HepG2 (cell line): ENCODE results near the gene SRD5A3. TPM values are rescaled to one million over a fixed set of nuclear protein-coding genes. Genes with fewer than 3 reads are reported as not detected.

ENCODE experiments used
- ATAC-seq: fragments of 200-7000 bp; cut with Tn5 transposase; 3 replicates; pipeline ENCODE4 v1.9.1; 2020; ENCODE audit warnings: mild to moderate bottlenecking, moderate library complexity
- BruUV-seq: library from RNA; stranded (reverse); fragments of 400-500 nt; replicated peaks from 2 replicates; lab custom pipeline; 2021; lab: Mats Ljungman, UMichigan
- CTCF ChIA-PET: fragments of 300-600 bp; formaldehyde crosslinking; extraction: SDS; loops from one replicate; lab custom pipeline; 2021; ENCODE audit warnings: low total read pairs, inconsistent platforms, low intra/inter-chr PET ratio; lab: Yijun Ruan, JAX
- POLR2A ChIA-PET: fragments of 350-600 bp; sonication (Branson Sonifier 250); formaldehyde crosslinking; loops from one replicate; lab custom pipeline; 2020; ENCODE audit warnings: antibody characterized with exemption, inconsistent platforms; lab: Yijun Ruan, JAX
- DNase-seq: peaks from one replicate; pipeline ENCODE4 v3.0.0-alpha.2; 2015; ENCODE audit warnings: low spot score
- FAIRE-seq: peaks from 3 replicates; lab custom pipeline; 2011; peaks lifted over from hg19 to GRCh38; lab: Jason Lieb, UNC
- H2AFZ ChIP-seq: one replicate; pipeline ENCODE4 v1.6.1; 2011; ENCODE audit warnings: low read length, inconsistent platforms
- H3K27ac ChIP-seq: fragments of 300-600 bp; 3 replicates; pipeline ENCODE4 v1.8.0; 2011; ENCODE audit warnings: mixed run types, mild to moderate bottlenecking, mixed read lengths, low read length, inconsistent platforms; ENCODE audit not compliant: insufficient read depth; ENCODE audit errors: extremely low read length
- H3K27me3 ChIP-seq, 2 experiments: fragments of 200-600 bp in 1 of 2; 2 replicates in 1 of 2; 3 replicates in 1 of 2; pipeline versions ENCODE4 v1.6.0 to v1.8.0; 2011; ENCODE audit warnings: low read length in 2 of 2, mild to moderate bottlenecking in 2 of 2, moderate library complexity in 2 of 2, inconsistent platforms in 1 of 2; ENCODE audit not compliant: insufficient read depth in 2 of 2, control insufficient read depth in 1 of 2
- H3K36me3 ChIP-seq, 2 experiments: fragments of 200-600 bp in 1 of 2; replicated peaks in 1 of 2; 2 replicates in 1 of 2; 3 replicates in 1 of 2; pipeline versions ENCODE4 v1.5.1 to v1.8.0; 2011; ENCODE audit warnings: low read length in 2 of 2, inconsistent platforms in 1 of 2; ENCODE audit not compliant: insufficient read depth in 2 of 2, control insufficient read depth in 1 of 2
- H3K4me1 ChIP-seq: 2 replicates; pipeline ENCODE4 v1.5.1; 2012; ENCODE audit warnings: low read length, inconsistent platforms; ENCODE audit not compliant: insufficient read depth
- H3K4me2 ChIP-seq: 2 replicates; pipeline ENCODE4 v1.6.0; 2011; ENCODE audit warnings: low read depth, low read length, inconsistent platforms
- H3K4me3 ChIP-seq, 3 experiments: fragments of 200-600 bp in 1 of 3; sonication (generic), shearing (Covaris generic) in 1 of 3; replicated peaks in 1 of 3; 2 replicates each; pipeline ENCODE4 v1.5.1; 2011 to 2016; ENCODE audit warnings: low read length in 3 of 3, inconsistent platforms in 2 of 3, low read depth in 2 of 3, mild to moderate bottlenecking in 2 of 3, control low read depth in 1 of 3, mixed read lengths in 1 of 3; ENCODE audit not compliant: insufficient read depth in 1 of 3
- H3K79me2 ChIP-seq: one replicate; pipeline ENCODE4 v1.6.1; 2011; ENCODE audit warnings: low read length, inconsistent platforms; ENCODE audit not compliant: insufficient read depth
- H3K9ac ChIP-seq: 2 replicates; pipeline ENCODE4 v1.6.0; 2011; ENCODE audit warnings: mild to moderate bottlenecking, low read depth, low read length, inconsistent platforms; ENCODE audit not compliant: insufficient read depth
- H3K9me3 ChIP-seq: 2 replicates; pipeline ENCODE4 v1.5.1; 2012; ENCODE audit warnings: mild to moderate bottlenecking, low read length
- H4K20me1 ChIP-seq: 2 replicates; pipeline ENCODE4 v1.6.0; 2011; ENCODE audit warnings: inconsistent platforms, mild to moderate bottlenecking, low read length, moderate library complexity; ENCODE audit not compliant: insufficient read depth
- CENPT ChIP-seq: sonication (generic); formaldehyde crosslinking; IDR thresholded peaks from 2 replicates; pipeline ENCODE4 v1.8.0; 2022; ENCODE audit warnings: low read depth, mild to moderate bottlenecking, moderate library complexity, missing genetic modification reagents
- RERE ChIP-seq: IDR thresholded peaks from 2 replicates; pipeline ENCODE4 v1.6.1; 2016; ENCODE audit warnings: low read depth, missing genetic modification reagents, missing compliant biosample characterization
- SMARCE1 ChIP-seq: fragments of 450-650 bp; IDR thresholded peaks from 2 replicates; pipeline ENCODE4 v1.6.1; 2017; ENCODE audit warnings: borderline replicate concordance
- TOPORS ChIP-seq: sonication (generic); formaldehyde crosslinking; IDR thresholded peaks from 2 replicates; pipeline ENCODE4 v1.8.0; 2023; ENCODE audit warnings: mild to moderate bottlenecking, missing genetic modification reagents
- ZBTB1 ChIP-seq: sonication (generic); formaldehyde crosslinking; IDR thresholded peaks from 2 replicates; pipeline ENCODE4 v1.4.0; 2020; ENCODE audit warnings: missing genetic modification reagents, borderline replicate concordance
- ZBTB14 ChIP-seq: sonication (generic); formaldehyde crosslinking; IDR thresholded peaks from 2 replicates; pipeline ENCODE4 v1.4.0; 2020; ENCODE audit warnings: missing genetic modification reagents
- ZNF547 ChIP-seq: sonication (generic); formaldehyde crosslinking; IDR thresholded peaks from 2 replicates; pipeline ENCODE4 v1.5.1; 2020; ENCODE audit warnings: mild to moderate bottlenecking, missing genetic modification reagents
- WGBS: methylation state at CpG from one replicate; pipeline ENCODE4 v1.1.6; 2017; ENCODE audit warnings: low lambda C conversion rate; 5-methylcytosine and 5-hydroxymethylcytosine counted together
- in situ Hi-C: cut with HindIII; loops from 2 replicates; pipeline ENCODE4 v1.10.0; 2017; ENCODE audit warnings: low pct_unique_long_range_greater_than_20kb; ENCODE audit not compliant: extremely low pct_ligation_motif_present
- intact Hi-C: fragments of 100-400 bp; cut with micrococcal nuclease; formaldehyde crosslinking; loops from one replicate; pipeline ENCODE4 v1.10.0; 2022; ENCODE audit not compliant: unreplicated experiment
- polyA plus RNA-seq, 8 experiments: library from polyadenylated mRNA; depleted of rRNA in 3 of 8; stranded (reverse) in 7 of 8; unstranded in 1 of 8; fragments of >200 nt; fragmentation: Illumina TruSeq in 4 of 8; extraction: Trizol in 4 of 8; gene quantifications; 2 replicates each; pipeline versions ENCODE4 v1.2.1 to v1.2.3, GENCODE V29; 2011 to 2016; ENCODE audit warnings: low read depth in 4 of 8, missing spikeins in 1 of 8, mixed read lengths in 1 of 8; ENCODE audit not compliant: insufficient read depth in 1 of 8
- total RNA-seq, 5 experiments: library from RNA; depleted of rRNA; stranded (reverse); fragments of >200 nt; fragmentation: Illumina TruSeq; extraction: Trizol; gene quantifications; 2 replicates each; pipeline ENCODE4 v1.2.3, GENCODE V29; 2016; ENCODE audit warnings: low read depth in 1 of 5
- TF ChIP-seq, protein P1 (sequence below): IDR thresholded peaks from 2 replicates; pipeline ENCODE4 v1.6.1; 2016; ENCODE audit warnings: mild to moderate bottlenecking
- TF ChIP-seq, protein P2 (sequence below): sonication (generic); formaldehyde crosslinking; IDR thresholded peaks from 2 replicates; pipeline ENCODE4 v1.4.0; 2020; ENCODE audit warnings: low read depth, missing genetic modification reagents

SRD5A3 gene
- total and polyA plus RNA-seq, 2 of the 13 experiments (the other 11 are each of a cell fraction or from before 2014, with no cell fraction given), result 12.4 to 18.4 TPM

- TF ChIP-seq ZBTB14 (CRISPR knock-in tag) (no peak), CENPT (CRISPR knock-in tag) (no peak)
- TF ChIP-seq, protein P1, sequence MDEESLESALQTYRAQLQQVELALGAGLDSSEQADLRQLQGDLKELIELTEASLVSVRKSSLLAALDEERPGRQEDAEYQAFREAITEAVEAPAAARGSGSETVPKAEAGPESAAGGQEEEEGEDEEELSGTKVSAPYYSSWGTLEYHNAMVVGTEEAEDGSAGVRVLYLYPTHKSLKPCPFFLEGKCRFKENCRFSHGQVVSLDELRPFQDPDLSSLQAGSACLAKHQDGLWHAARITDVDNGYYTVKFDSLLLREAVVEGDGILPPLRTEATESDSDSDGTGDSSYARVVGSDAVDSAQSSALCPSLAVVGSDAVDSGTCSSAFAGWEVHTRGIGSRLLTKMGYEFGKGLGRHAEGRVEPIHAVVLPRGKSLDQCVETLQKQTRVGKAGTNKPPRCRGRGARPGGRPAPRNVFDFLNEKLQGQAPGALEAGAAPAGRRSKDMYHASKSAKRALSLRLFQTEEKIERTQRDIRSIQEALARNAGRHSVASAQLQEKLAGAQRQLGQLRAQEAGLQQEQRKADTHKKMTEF (CRISPR knock-in tag), result no peak
Observed at GRCh38 chr4:55369968-55370367, 23.9 kb downstream of the SRD5A3 start (continued).

DNA sequence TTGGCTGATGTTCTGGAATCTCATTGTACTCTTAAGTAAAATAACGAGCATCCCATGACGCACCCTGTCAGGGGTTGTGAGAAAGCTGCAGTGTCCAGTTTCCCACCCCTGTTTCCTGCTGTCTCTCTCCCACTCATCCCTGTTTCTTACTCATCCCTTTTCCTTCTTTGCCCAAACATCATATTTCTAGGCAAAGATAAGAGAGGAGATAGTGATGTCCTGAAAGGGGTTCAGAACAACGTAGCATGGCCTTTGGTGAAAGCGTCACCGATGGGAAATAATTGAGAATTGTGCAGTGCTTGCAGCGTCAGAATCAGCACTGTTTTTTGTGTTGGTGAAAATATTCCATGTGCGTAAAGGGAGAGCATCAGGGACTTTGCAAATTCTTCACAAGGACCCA, 26.2 kb downstream of the SRD5A3 start:
- no peak for ATAC-seq
- ChIA-PET CTCF (no interaction called here), POLR2A (no interaction called here)
- Histone ChIP-seq H3K27ac (no peak overlapping the region), H3K4me3 (no peak overlapping the region), H3K9ac (no peak overlapping the region), H4K20me1 (no peaks in the 10 kb centered on the region), H3K4me2 (no peak overlapping the region), H3K27me3 (no peaks in the 10 kb centered on the region), H3K79me2 (no peaks in the 10 kb centered on the region), H3K9me3 (no peaks in the 10 kb centered on the region), H2AFZ (no peak overlapping the region), H3K36me3 (no peaks in the 10 kb centered on the region), H3K4me1 (peaks cover 8% of the 10 kb centered on the region)
- intact Hi-C loops (no loop called here), in situ Hi-C loops (no loop called here)
- no peak for FAIRE-seq
- WGBS, result 94% methylated on average over 7 of the region's 7 CpGs
- DNase-seq, result no peak
- no TSS peak for BruUV-seq
- TF ChIP-seq RERE (CRISPR knock-in tag), result no peak
- TF ChIP-seq TOPORS, result no peak
- no peak for TF ChIP-seq ZNF547
- TF ChIP-seq SMARCE1, result no peak
- TF ChIP-seq, protein P2, sequence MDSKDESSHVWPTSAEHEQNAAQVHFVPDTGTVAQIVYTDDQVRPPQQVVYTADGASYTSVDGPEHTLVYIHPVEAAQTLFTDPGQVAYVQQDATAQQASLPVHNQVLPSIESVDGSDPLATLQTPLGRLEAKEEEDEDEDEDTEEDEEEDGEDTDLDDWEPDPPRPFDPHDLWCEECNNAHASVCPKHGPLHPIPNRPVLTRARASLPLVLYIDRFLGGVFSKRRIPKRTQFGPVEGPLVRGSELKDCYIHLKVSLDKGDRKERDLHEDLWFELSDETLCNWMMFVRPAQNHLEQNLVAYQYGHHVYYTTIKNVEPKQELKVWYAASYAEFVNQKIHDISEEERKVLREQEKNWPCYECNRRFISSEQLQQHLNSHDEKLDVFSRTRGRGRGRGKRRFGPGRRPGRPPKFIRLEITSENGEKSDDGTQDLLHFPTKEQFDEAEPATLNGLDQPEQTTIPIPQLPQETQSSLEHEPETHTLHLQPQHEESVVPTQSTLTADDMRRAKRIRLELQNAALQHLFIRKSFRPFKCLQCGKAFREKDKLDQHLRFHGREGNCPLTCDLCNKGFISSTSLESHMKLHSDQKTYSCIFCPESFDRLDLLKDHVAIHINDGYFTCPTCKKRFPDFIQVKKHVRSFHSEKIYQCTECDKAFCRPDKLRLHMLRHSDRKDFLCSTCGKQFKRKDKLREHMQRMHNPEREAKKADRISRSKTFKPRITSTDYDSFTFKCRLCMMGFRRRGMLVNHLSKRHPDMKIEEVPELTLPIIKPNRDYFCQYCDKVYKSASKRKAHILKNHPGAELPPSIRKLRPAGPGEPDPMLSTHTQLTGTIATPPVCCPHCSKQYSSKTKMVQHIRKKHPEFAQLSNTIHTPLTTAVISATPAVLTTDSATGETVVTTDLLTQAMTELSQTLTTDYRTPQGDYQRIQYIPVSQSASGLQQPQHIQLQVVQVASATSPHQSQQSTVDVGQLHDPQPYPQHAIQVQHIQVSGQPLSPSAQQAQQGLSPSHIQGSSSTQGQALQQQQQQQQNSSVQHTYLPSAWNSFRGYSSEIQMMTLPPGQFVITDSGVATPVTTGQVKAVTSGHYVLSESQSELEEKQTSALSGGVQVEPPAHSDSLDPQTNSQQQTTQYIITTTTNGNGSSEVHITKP (CRISPR knock-in tag), result no peak
- TF ChIP-seq ZBTB1 (CRISPR knock-in tag), result no peak
